HG03378 (cell line): Measurements from ENCODE around the gene PCA3.

Source experiments
- ATAC-seq: cut with Tn5 transposase; IDR thresholded peaks from one replicate; pipeline ENCODE4 v1.9.1; 2021; ENCODE audit warnings: mild to moderate bottlenecking, moderate library complexity; ENCODE audit not compliant: unreplicated experiment

Gene PCA3

GRCh38 chr9:76756941-76757673 lies 7.1 kb upstream of the PCA3 start:
- no peak for ATAC-seq

GRCh38 chr9:76758476-76758875 lies 5.8 kb upstream of the PCA3 start:
- no peak for ATAC-seq

GRCh38 chr9:76759732-76760131 lies 4.5 kb upstream of the PCA3 start:
- no peak for ATAC-seq

- no peak for ATAC-seq
Measured at GRCh38 chr9:76761448-76761847, 2.8 kb upstream of the PCA3 start.

GRCh38 chr9:76766126-76766525 lies 1.9 kb downstream of the PCA3 start:
- ATAC-seq, result no peak

- no peak for ATAC-seq
Measured at GRCh38 chr9:76772686-76773445, 8.6 kb downstream of the PCA3 start.

- ATAC-seq, result no peak
Measured at GRCh38 chr9:76784881-76785280, 20.6 kb downstream of the PCA3 start.

- no peak for ATAC-seq
Measured at GRCh38 chr9:76785501-76785900, 21.3 kb downstream of the PCA3 start.

GRCh38 chr9:76787677-76788076 lies 23.4 kb downstream of the PCA3 start:
- ATAC-seq, result no peak

- no peak for ATAC-seq
Measured at GRCh38 chr9:76789840-76790239, 25.6 kb downstream of the PCA3 start.

GRCh38 chr9:76793784-76794431 lies 29.7 kb downstream of the PCA3 start:
- no peak for ATAC-seq

- ATAC-seq, result no peak
Measured at GRCh38 chr9:76796296-76796695, 32.1 kb downstream of the PCA3 start.

- peak; percentile 68 for ATAC-seq
Measured at GRCh38 chr9:76798527-76798926, 34.3 kb downstream of the PCA3 start.

GRCh38 chr9:76799473-76799872 lies 35.2 kb downstream of the PCA3 start:
- no peak for ATAC-seq

GRCh38 chr9:76800901-76801300 lies 36.7 kb downstream of the PCA3 start:
- no peak for ATAC-seq

- ATAC-seq, result no peak
Measured at GRCh38 chr9:76803083-76803482, 38.8 kb downstream of the PCA3 start.

- no peak for ATAC-seq
Measured at GRCh38 chr9:76803762-76804161, 39.5 kb downstream of the PCA3 start.

- ATAC-seq, result no peak
Measured at GRCh38 chr9:76808636-76809035, 44.4 kb downstream of the PCA3 start.

- peak; percentile 85 for ATAC-seq
Measured at GRCh38 chr9:76810377-76810957, 46.2 kb downstream of the PCA3 start.

- no peak for ATAC-seq
Measured at GRCh38 chr9:76812591-76812990, 48.4 kb downstream of the PCA3 start.

- ATAC-seq, result no peak
Measured at GRCh38 chr9:76817489-76817888, 53.3 kb downstream of the PCA3 start.

- ATAC-seq, result no peak
Measured at GRCh38 chr9:76818271-76818670, 54.0 kb downstream of the PCA3 start.
